Common myeloid progenitor, CD34-positive (primary cell): ENCODE results near the gene TNFSF13B.

Source experiments
- CTCF ChIA-PET: fragments of 350-600 bp; sonication (Branson Sonifier 250); formaldehyde crosslinking; loops from one replicate; lab custom pipeline; 2021; ENCODE audit warnings: antibody characterized with exemption; lab: Charles Lee
- POLR2A ChIA-PET: fragments of 350-600 bp; sonication (Branson Sonifier 250); formaldehyde crosslinking; loops from one replicate; lab custom pipeline; 2021; ENCODE audit warnings: antibody characterized with exemption; lab: Charles Lee
- DNase-seq, 3 donors: peaks; one replicate each; pipeline versions ENCODE4 v3.0.0 to v3.0.0-alpha.2; 2013
- H3K27ac ChIP-seq, 2 experiments: 1 replicate in 1 of 2; 2 replicates in 1 of 2; pipeline ENCODE4 v1.7.0; 2013; ENCODE audit warnings: inconsistent platforms in 2 of 2, low read length in 2 of 2, mild to moderate bottlenecking in 2 of 2, low read depth in 1 of 2, moderate library complexity in 1 of 2; ENCODE audit not compliant: severe bottlenecking in 2 of 2, insufficient read depth in 1 of 2, poor library complexity in 1 of 2
- H3K27me3 ChIP-seq, 5 experiments: replicated peaks in 2 of 5; 1 replicate in 3 of 5; 2 replicates in 2 of 5; pipeline versions ENCODE4 v1.6.1 to v1.7.0; 2013; ENCODE audit warnings: low read length in 4 of 5, mild to moderate bottlenecking in 2 of 5, moderate library complexity in 2 of 5, inconsistent platforms in 1 of 5; ENCODE audit not compliant: insufficient read depth in 5 of 5, control insufficient read depth in 4 of 5
- H3K36me3 ChIP-seq, 4 experiments: 1 replicate in 2 of 4; 2 replicates in 2 of 4; pipeline versions ENCODE4 v1.6.1 to v1.7.0; 2013; ENCODE audit warnings: low read length in 3 of 4, control low read depth in 1 of 4, mild to moderate bottlenecking in 1 of 4; ENCODE audit not compliant: control insufficient read depth in 4 of 4, insufficient read depth in 4 of 4
- H3K4me1 ChIP-seq, 4 experiments: 1 replicate in 3 of 4; 2 replicates in 1 of 4; pipeline versions ENCODE4 v1.6.1 to v1.7.1; 2013; ENCODE audit warnings: low read length in 3 of 4, mild to moderate bottlenecking in 3 of 4, control low read depth in 1 of 4, inconsistent platforms in 1 of 4, moderate library complexity in 1 of 4; ENCODE audit not compliant: control insufficient read depth in 4 of 4, insufficient read depth in 4 of 4; ENCODE audit errors: control extremely low read depth in 1 of 4
- H3K4me3 ChIP-seq, 7 experiments: 1 replicate in 4 of 7; 2 replicates in 3 of 7; pipeline versions ENCODE4 v1.5.1 to v1.7.0; 2013; ENCODE audit warnings: mild to moderate bottlenecking in 7 of 7, low read length in 6 of 7, moderate library complexity in 6 of 7, inconsistent platforms in 2 of 7, low read depth in 2 of 7, control low read depth in 1 of 7; ENCODE audit not compliant: insufficient read depth in 4 of 7, control insufficient read depth in 1 of 7; ENCODE audit errors: extremely low read depth in 1 of 7
- H3K9me3 ChIP-seq, 5 experiments: 1 replicate in 4 of 5; 2 replicates in 1 of 5; pipeline versions ENCODE4 v1.6.1 to v1.7.1; 2013; ENCODE audit warnings: low read length in 4 of 5, mild to moderate bottlenecking in 2 of 5, inconsistent platforms in 1 of 5, low read depth in 1 of 5, moderate library complexity in 1 of 5; ENCODE audit not compliant: control insufficient read depth in 4 of 5, insufficient read depth in 2 of 5; ENCODE audit errors: control extremely low read depth in 1 of 5
- WGBS: methylation state at CpG from one replicate; pipeline ENCODE4 v1.1.5; 2013; ENCODE audit not compliant: insufficient coverage; 5-methylcytosine and 5-hydroxymethylcytosine counted together

The TNFSF13B gene

GRCh38 chr13:108316413-108316812 is 46.9 kb downstream of the TNFSF13B start:
- H3K36me3 ChIP-seq, result no peaks in the 10 kb centered on the region
- CTCF ChIA-PET, result interaction anchor here (1.5 kb wide), 1 partner anchor 13 kb away, joined by 3 read pairs; no protein-coding TSS in a partner anchor
- peak overlapping the region in 1 of 7 experiments; percentile 6 for H3K4me3 ChIP-seq
- POLR2A ChIA-PET, result no interaction called here
- H3K9me3 ChIP-seq, result no peaks in the 10 kb centered on the region
- H3K27me3 ChIP-seq, result no peaks in the 10 kb centered on the region
- DNase-seq, result no peak
- no peak overlapping the region for H3K27ac ChIP-seq
- H3K4me1 ChIP-seq, result no peaks in the 10 kb centered on the region
- WGBS, result 100% methylated on average over 1 of the region's 4 CpGs

GRCh38 chr13:108322206-108322824 is 52.8 kb downstream of the TNFSF13B start:
- POLR2A ChIA-PET, result no interaction called here
- CTCF ChIA-PET, result interaction anchor here (0.9 to 3.4 kb wide), 7 partner anchors 15 to 449 kb away, joined by 3 to 32 read pairs (median 3); no protein-coding TSS in a partner anchor
- 77% methylated on average over 1 of the region's 2 CpGs for WGBS
- peak; percentile 43 to 79 (median 78) for DNase-seq
- no peak overlapping the region for H3K4me3 ChIP-seq
- H3K4me1 ChIP-seq, result peaks cover 6 to 10% (median 10%) of the 10 kb centered on the region in 4 experiments
- no peak overlapping the region for H3K27ac ChIP-seq
- H3K27me3 ChIP-seq, result no peaks in the 10 kb centered on the region
- H3K36me3 ChIP-seq, result no peaks in the 10 kb centered on the region
- H3K9me3 ChIP-seq, result no peaks in the 10 kb centered on the region

- Histone ChIP-seq H3K27me3 (no peaks in the 10 kb centered on the region), H3K36me3 (no peaks in the 10 kb centered on the region), H3K9me3 (no peaks in the 10 kb centered on the region), H3K4me1 (peaks cover 6 to 10% (median 10%) of the 10 kb centered on the region in 4 experiments), H3K4me3 (no peak overlapping the region), H3K27ac (no peak overlapping the region)
- no CpG with 5 or more reads among the region's 2 CpGs for WGBS
- DNase-seq, result no peak
- ChIA-PET CTCF (interaction anchor here (1.1 to 3.4 kb wide), 6 partner anchors 14 to 448 kb away, joined by 3 to 32 read pairs (median 3); no protein-coding TSS in a partner anchor), POLR2A (no interaction called here)
Measured at GRCh38 chr13:108323031-108323430, 53.5 kb downstream of the TNFSF13B start.

- ChIA-PET POLR2A (no interaction called here), CTCF (interaction anchor here (0.8 to 2.0 kb wide), 4 partner anchors 13 to 636 kb away, joined by 3 to 10 read pairs (median 3); no protein-coding TSS in a partner anchor)
- Histone ChIP-seq H3K27ac (no peak overlapping the region), H3K27me3 (no peaks in the 10 kb centered on the region), H3K4me3 (no peak overlapping the region), H3K36me3 (no peaks in the 10 kb centered on the region), H3K4me1 (peaks cover 6 to 10% (median 10%) of the 10 kb centered on the region in 4 experiments), H3K9me3 (no peaks in the 10 kb centered on the region)
- no peak for DNase-seq
Measured at GRCh38 chr13:108325863-108326262, 56.3 kb downstream of the TNFSF13B start.

- WGBS, result 71% methylated on average over 4 of the region's 6 CpGs
Measured at GRCh38 chr13:108326309-108326708, 56.8 kb downstream of the TNFSF13B start.

GRCh38 chr13:108328848-108329247 is 59.3 kb downstream of the TNFSF13B start:
- no peak overlapping the region for H3K4me3 ChIP-seq
- 100% methylated on average over 1 of the region's 1 CpG for WGBS
- no peak for DNase-seq
- H3K9me3 ChIP-seq, result no peaks in the 10 kb centered on the region
- peaks cover 5 to 10% (median 8%) of the 10 kb centered on the region in 4 experiments for H3K4me1 ChIP-seq
- H3K27me3 ChIP-seq, result no peaks in the 10 kb centered on the region
- H3K36me3 ChIP-seq, result no peaks in the 10 kb centered on the region
- ChIA-PET CTCF (interaction anchor here (0.9 to 1.2 kb wide), 2 partner anchors 10 to 13 kb away, joined by 3 read pairs; no protein-coding TSS in a partner anchor), POLR2A (no interaction called here)
- H3K27ac ChIP-seq, result no peak overlapping the region

More at GRCh38 chr13:108326309-108326708, 56.8 kb downstream of the TNFSF13B start:
- ChIA-PET POLR2A (no interaction called here), CTCF (interaction anchor here (0.7 to 2.0 kb wide), 5 partner anchors 13 to 808 kb away, joined by 3 to 10 read pairs (median 3); no protein-coding TSS in a partner anchor)
- Histone ChIP-seq H3K4me3 (no peak overlapping the region), H3K9me3 (no peaks in the 10 kb centered on the region), H3K4me1 (peaks cover 6 to 10% (median 10%) of the 10 kb centered on the region in 4 experiments), H3K36me3 (no peaks in the 10 kb centered on the region), H3K27me3 (no peaks in the 10 kb centered on the region), H3K27ac (no peak overlapping the region)
- peak; percentile 31 to 85 (median 79) for DNase-seq

- ChIA-PET CTCF (no interaction called here), POLR2A (no interaction called here)
- 100% methylated on average over 1 of the region's 5 CpGs for WGBS
- DNase-seq, result peak in 1 of 3 donors; percentile 6
- Histone ChIP-seq H3K36me3 (no peaks in the 10 kb centered on the region), H3K27me3 (no peaks in the 10 kb centered on the region), H3K4me1 (no peaks in the 10 kb centered on the region), H3K27ac (no peak overlapping the region), H3K9me3 (no peaks in the 10 kb centered on the region), H3K4me3 (no peak overlapping the region)
Measured at GRCh38 chr13:108332791-108333190, 63.3 kb downstream of the TNFSF13B start.
